Activated T-helper 1 cell treated with anti-CD3 and anti-CD28 coated beads, Interleukin-12 subunit alpha, Interleukin-12 subunit beta, Interleukin-2, Interleukin-4 antibody, amounts not matched to agents 30 ng/mL and 10 ng/mL and 1 ng/mL, durations not matched to agents 14 hours and 24 hours and 36 hours (primary cell): Measurements from ENCODE around the gene RUNX2. TPM values are rescaled to one million over a fixed set of nuclear protein-coding genes. Genes with fewer than 3 reads are reported as not detected.
A peak's percentile ranks its signal among the peaks of the same experiment; 100 is the strongest.

Experiments used
- DNase-seq: peaks from one replicate; pipeline ENCODE4 v3.0.0; 2021; ENCODE audit warnings: low spot score
- H3K27ac Mint-ChIP-seq: one replicate; pipeline ENCODE4 v1.8.0; 2021; ENCODE audit warnings: mild to moderate bottlenecking, mixed read lengths
- H3K27me3 Mint-ChIP-seq: one replicate; pipeline ENCODE4 v1.8.0; 2022; ENCODE audit warnings: mild to moderate bottlenecking, moderate library complexity, mixed read lengths; ENCODE audit not compliant: insufficient read depth
- H3K36me3 Mint-ChIP-seq: one replicate; pipeline ENCODE4 v1.8.0; 2021; ENCODE audit warnings: low read depth, mixed read lengths
- H3K4me1 Mint-ChIP-seq: one replicate; pipeline ENCODE4 v1.8.0; 2021; ENCODE audit warnings: low read depth, mixed read lengths
- H3K4me3 Mint-ChIP-seq: one replicate; pipeline ENCODE4 v1.8.0; 2021; ENCODE audit warnings: mild to moderate bottlenecking, moderate library complexity, mixed read lengths
- H3K9me3 Mint-ChIP-seq: one replicate; pipeline ENCODE4 v1.8.0; 2021; ENCODE audit warnings: mixed read lengths
- intact Hi-C: fragments of 100-400 bp; cut with micrococcal nuclease; formaldehyde crosslinking; loops from one replicate; pipeline ENCODE4 v1.15.1; 2024
- total RNA-seq: library from RNA; stranded (reverse); gene quantifications from 2 replicates; pipeline ENCODE4 v1.2.3, GENCODE V29; 2022

Gene RUNX2
- total RNA-seq, 1 donor from 2014 or later = 12.7 TPM

DNA sequence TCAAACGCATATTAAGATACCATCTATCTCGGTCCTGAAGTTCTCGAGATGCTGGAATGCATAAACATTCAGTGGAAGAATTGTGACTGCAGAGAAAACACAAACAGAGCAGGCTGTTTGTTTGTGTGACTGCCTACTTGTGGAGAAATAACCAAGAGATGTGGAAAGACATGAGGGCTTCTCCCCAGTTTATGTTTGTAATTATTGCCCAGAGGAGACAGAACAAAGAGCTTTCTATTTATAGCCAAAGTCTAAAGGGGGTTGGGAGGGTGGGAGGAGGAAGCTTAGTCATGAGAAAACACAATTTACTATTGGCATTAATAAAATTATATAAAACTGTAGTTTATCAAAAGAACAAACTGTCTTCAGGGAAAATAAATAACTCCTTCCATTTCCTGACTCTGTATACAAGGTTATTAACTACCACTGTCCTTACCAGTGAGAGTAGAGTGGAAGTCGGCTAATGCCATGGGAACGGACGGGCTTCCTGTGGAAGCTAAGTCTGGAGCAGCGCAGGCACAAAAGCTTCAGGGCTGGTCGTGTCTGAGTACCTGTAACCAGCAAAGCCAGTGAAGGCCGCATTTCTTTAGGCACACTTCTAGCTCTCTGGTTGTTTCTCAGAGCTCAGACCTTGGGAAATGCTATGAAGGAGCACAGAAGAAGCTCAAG lies 249.8 kb downstream of the RUNX2 start:
- no peak overlapping the region for H3K4me3 Mint-ChIP-seq
- H3K36me3 Mint-ChIP-seq = peaks cover 4% of the 10 kb centered on the region
- H3K27me3 Mint-ChIP-seq = peaks cover 2% of the 10 kb centered on the region
- H3K9me3 Mint-ChIP-seq = peaks cover 4% of the 10 kb centered on the region
- peaks cover 16% of the 10 kb centered on the region for H3K4me1 Mint-ChIP-seq
- no peak overlapping the region for H3K27ac Mint-ChIP-seq
- no peak for DNase-seq
- intact Hi-C loops = no loop called here

DNA sequence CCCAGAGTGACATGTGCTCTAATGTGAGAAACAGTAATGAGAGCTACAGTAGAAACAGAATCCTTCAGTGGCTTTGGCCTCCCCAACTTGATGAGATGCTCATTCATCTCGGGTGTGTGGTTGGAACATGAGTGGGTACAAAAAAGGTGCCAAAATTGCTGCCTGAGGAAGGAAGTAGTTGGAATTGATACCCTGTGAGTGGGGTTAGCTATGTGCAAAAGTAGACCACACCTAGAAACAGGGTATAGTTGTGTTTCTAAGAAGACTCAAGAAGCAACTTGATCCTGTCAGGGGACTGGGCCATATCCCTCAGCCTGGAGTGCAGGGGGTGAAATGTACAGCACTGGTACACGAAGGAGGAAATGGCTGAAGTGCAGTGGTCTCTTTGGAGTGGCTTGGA lies 256.0 kb downstream of the RUNX2 start:
- H3K9me3 Mint-ChIP-seq = peaks cover 8% of the 10 kb centered on the region
- H3K4me3 Mint-ChIP-seq = peak overlapping the region; percentile 27
- intact Hi-C loops = loop anchor here (1.0 to 10.0 kb wide), 5 partner anchors 25 to 431 kb away; partner anchors contain the start of gene CLIC5
- no peak for DNase-seq
- H3K27ac Mint-ChIP-seq = peak overlapping the region; percentile 84
- no peaks in the 10 kb centered on the region for H3K27me3 Mint-ChIP-seq
- peaks cover 52% of the 10 kb centered on the region for H3K4me1 Mint-ChIP-seq
- peaks cover 5% of the 10 kb centered on the region for H3K36me3 Mint-ChIP-seq

DNA sequence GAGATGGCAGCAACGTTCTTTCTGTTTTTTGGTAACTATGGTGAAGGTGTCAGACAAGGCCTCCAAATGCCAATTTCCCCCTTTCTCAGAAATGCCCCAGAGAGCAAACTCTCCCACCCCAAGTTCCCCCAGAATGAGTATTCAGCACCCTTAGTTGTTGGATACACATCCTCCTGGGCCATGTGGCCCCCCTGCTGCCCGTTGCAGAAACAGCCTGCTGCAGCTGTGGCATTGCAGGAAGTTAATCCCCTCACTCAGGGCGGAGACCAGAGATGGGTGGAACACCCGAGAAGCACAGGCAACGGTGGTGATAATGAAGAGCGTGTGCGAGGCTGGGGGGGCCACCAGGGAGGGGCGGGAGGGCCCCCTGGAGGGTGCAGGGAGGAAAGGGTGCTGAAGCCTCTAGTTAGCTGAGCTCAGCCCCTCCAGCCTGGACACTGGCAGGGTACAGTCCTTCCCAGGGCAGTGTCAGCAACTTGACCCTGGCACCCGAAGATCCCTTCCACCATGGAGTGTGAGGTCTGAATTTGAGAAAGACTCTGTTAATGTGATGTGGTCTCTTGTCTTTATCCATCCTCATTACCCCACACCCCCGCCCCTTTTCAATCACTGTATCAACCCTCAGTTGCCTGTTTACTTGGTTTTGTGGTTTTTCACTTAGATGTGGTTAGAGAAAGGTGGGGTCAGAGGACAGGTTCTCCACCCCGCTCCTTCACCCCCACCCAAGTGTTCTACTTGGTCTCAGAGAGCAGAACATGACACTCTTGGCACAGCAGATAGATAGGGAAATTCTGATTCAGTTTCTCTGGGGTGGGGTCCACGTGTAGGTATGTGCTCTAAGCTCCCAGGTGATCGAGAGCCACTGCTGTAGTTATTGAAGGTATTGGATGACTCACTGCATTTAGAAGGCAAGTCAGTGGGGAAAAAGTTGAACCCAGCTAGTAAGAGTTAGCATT lies 258.4 kb downstream of the RUNX2 start:
- intact Hi-C loops = loop anchor here (2.0 to 10.0 kb wide), 5 partner anchors 16 to 430 kb away; partner anchors contain the start of gene CLIC5
- peak overlapping the region; percentile 74 for H3K4me3 Mint-ChIP-seq
- H3K9me3 Mint-ChIP-seq = peaks cover 4% of the 10 kb centered on the region
- H3K4me1 Mint-ChIP-seq = peaks cover 76% of the 10 kb centered on the region
- H3K27me3 Mint-ChIP-seq = no peaks in the 10 kb centered on the region
- peak; percentile 64 for DNase-seq
- H3K36me3 Mint-ChIP-seq = peaks cover 3% of the 10 kb centered on the region
- peak overlapping the region; percentile 92 for H3K27ac Mint-ChIP-seq

DNA sequence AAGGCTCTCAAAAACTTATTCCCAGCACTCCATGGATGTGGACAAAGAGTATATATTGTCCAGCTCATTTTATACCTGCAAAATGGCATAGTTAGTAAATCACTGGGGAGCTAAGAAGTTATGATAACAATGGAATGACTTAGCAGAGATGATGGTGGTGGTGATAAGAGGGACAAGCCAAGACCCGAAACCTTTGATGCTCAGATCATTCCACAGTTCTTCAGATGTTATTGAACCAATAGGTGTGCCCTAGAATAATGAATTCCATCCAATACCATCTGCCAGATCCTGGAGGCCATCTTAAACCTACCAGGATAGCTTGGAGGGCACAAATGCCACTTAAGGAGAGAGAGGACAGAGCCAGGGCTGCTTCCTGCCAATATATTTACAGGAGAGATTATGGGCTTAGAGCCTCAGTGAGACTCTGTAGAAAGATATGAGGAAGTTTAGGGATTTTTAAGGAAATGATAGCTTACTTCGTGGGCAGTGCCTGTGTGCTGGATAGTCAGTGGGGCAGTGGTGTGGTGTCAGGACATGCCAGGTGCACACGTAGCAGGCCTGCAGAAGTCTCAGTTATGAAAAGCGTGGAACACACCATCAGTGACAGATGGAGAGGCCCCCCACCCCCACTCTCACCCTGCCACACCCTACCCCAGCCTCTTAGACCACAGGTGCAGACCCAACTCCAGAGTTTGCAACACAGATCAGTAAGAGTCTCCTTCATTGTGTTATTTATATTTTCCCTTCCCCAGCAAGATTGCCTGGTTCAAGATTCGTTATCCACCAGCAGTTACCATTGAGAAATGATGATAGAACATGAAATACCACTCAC lies 259.3 kb downstream of the RUNX2 start:
- H3K36me3 Mint-ChIP-seq = peaks cover 3% of the 10 kb centered on the region
- peak overlapping the region; percentile 28 for H3K4me3 Mint-ChIP-seq
- peaks cover 4% of the 10 kb centered on the region for H3K9me3 Mint-ChIP-seq
- peak overlapping the region; percentile 59 for H3K27ac Mint-ChIP-seq
- no peak for DNase-seq
- H3K4me1 Mint-ChIP-seq = peaks cover 84% of the 10 kb centered on the region
- intact Hi-C loops = loop anchor here (2.0 to 10.0 kb wide), 5 partner anchors 17 to 431 kb away; partner anchors contain the start of gene CLIC5
- no peaks in the 10 kb centered on the region for H3K27me3 Mint-ChIP-seq

DNA sequence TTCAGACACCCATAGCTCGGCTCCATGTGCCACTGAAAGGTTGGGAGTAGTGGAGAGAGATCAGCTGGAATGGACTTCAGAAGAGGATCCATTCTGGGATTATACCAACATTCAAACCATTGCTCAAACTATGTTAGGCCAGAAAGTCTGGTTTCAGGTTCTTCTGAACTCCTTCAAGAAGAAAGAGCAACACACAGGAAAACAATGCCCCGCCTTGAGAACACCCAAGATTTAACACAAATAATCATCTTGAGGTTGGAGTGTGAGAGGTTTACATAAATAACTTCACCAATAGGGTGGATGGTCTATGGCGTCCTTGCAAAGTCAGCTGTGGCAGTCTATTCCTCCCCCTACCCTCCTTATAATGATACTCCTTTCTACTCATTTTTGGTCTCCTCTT lies 261.2 kb downstream of the RUNX2 start:
- Mint-ChIP-seq H3K36me3 (peaks cover 3% of the 10 kb centered on the region), H3K9me3 (peaks cover 4% of the 10 kb centered on the region), H3K4me3 (peak overlapping the region; percentile 43)

DNA sequence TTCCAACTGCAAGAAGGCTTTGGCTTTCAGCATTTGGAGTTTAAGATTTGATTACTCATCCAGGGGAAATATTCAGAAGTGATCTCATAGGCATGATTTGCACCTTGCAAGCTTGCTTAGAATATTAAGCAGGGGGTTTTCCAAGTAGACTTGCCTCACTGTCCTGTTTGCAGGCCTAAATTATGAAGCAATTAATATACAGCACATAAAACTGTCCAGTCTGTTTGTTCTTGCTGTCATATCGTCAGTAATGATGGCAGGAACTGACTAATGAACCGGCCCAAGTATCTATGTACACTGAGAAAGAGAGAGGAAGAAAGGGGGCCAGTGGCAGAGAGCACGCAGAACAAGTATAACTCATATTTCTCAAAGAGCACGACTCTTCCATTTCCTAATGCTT lies 262.1 kb downstream of the RUNX2 start:
- Mint-ChIP-seq H3K36me3 (peaks cover 3% of the 10 kb centered on the region), H3K9me3 (peaks cover 4% of the 10 kb centered on the region), H3K4me1 (peaks cover 87% of the 10 kb centered on the region), H3K4me3 (no peak overlapping the region), H3K27ac (peak overlapping the region; percentile 74), H3K27me3 (no peaks in the 10 kb centered on the region)
- intact Hi-C loops = loop anchor here (2.0 to 5.0 kb wide), 3 partner anchors 29 to 212 kb away; no protein-coding TSS in a partner anchor
- no peak for DNase-seq

More for the DNA sequence above, 261.2 kb downstream of the RUNX2 start:
- peaks cover 88% of the 10 kb centered on the region for H3K4me1 Mint-ChIP-seq
- H3K27ac Mint-ChIP-seq = no peak overlapping the region
- no peaks in the 10 kb centered on the region for H3K27me3 Mint-ChIP-seq
- intact Hi-C loops = loop anchor here (5.0 to 10.0 kb wide), 2 partner anchors 152 to 425 kb away; partner anchors contain the start of gene CLIC5
- DNase-seq = no peak

DNA sequence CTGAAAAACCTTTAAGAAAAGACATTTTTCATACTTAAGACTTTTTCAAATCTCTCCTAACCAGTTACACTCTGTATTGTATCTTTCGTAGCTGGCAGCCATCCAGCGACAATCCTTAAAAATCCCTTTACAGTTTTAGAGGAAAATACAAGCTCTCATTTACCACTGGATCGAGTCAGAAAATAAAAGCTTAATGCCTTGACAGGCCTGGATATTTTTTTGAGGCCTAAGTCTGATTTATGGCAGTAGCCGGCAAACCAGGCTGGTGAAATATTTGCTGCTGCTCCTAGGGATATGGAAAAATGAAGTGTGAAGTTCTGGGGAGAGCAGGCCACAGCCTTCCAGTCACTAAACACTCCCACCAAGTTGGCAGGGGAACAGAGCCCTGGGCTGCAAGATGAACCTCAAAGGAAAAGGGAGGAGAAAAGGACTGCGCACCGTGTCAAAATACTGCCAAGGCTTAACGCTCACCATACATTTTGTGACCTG lies 262.6 kb downstream of the RUNX2 start:
- intact Hi-C loops = loop anchor here (2.0 to 5.0 kb wide), 3 partner anchors 30 to 212 kb away; no protein-coding TSS in a partner anchor
- H3K27me3 Mint-ChIP-seq = no peaks in the 10 kb centered on the region
- H3K27ac Mint-ChIP-seq = no peak overlapping the region
- DNase-seq = no peak
- peaks cover 4% of the 10 kb centered on the region for H3K9me3 Mint-ChIP-seq
- peaks cover 87% of the 10 kb centered on the region for H3K4me1 Mint-ChIP-seq
- peaks cover 3% of the 10 kb centered on the region for H3K36me3 Mint-ChIP-seq
- H3K4me3 Mint-ChIP-seq = no peak overlapping the region

DNA sequence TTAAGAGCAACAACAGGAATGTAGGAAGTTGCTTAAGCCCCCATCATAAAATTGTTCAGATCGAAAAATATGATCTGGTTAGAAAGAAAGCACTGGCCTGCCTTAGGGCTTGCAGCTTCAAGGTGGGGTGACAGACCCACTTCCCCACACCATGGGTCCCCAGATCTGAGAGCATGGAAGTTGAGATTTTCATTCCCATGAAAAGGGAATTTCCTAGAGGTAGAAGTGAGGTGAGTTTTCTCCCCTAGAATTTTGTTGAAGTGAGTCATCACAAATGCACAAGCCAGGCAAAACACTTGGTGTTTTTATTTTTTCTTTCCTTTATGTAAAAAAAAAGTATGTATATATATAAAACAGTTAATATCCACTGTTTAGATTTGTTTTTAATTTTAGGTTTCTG lies 263.2 kb downstream of the RUNX2 start:
- Mint-ChIP-seq H3K4me3 (no peak overlapping the region), H3K36me3 (peaks cover 3% of the 10 kb centered on the region), H3K27me3 (no peaks in the 10 kb centered on the region), H3K9me3 (peaks cover 4% of the 10 kb centered on the region), H3K4me1 (peaks cover 82% of the 10 kb centered on the region), H3K27ac (no peak overlapping the region)
- intact Hi-C loops = loop anchor here (2.0 to 5.0 kb wide), 3 partner anchors 31 to 211 kb away; no protein-coding TSS in a partner anchor
- DNase-seq = no peak

DNA sequence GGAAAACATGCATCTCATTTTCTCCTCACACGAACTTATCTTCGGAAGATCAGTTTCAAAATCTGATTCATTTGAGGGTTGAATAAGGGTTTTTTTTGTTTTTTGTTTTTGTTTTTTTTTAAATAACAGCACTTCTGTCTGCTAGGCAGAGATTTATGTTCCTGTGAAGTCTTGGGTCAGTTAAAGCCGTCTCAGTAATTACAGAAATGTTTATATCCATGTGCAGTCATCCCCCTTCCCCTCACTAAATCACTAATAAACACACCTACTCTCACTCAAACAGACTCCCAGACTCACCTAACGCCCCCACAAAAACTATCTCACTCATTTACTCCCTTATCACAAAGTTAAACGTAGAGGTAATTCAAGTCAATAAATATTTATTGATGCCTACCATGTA lies 263.8 kb downstream of the RUNX2 start:
- intact Hi-C loops = loop anchor here (2.0 to 5.0 kb wide), 3 partner anchors 31 to 210 kb away; no protein-coding TSS in a partner anchor
- Mint-ChIP-seq H3K27me3 (no peaks in the 10 kb centered on the region), H3K4me3 (no peak overlapping the region), H3K36me3 (peaks cover 3% of the 10 kb centered on the region), H3K9me3 (peaks cover 4% of the 10 kb centered on the region), H3K4me1 (peaks cover 76% of the 10 kb centered on the region), H3K27ac (peak overlapping the region; percentile 67)
- DNase-seq = no peak

DNA sequence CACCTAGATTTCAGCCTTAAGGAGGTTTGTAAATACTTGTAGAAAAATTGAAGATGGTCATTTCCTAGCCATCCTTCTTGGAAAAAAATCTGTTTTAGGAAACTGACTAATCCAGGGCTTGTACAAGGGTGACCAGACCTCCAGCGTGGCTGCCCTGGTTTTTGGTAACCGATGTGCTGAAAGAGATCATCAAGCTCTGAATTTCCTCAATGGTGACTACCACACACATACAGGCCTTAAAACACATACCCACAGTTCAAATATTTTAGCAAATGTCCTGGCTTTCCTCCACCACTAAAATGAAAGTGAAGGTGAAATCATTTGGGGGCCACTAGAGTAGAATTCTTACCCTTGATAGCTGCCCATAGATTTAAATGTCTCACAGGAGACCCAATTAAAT lies 264.9 kb downstream of the RUNX2 start:
- no peaks in the 10 kb centered on the region for H3K27me3 Mint-ChIP-seq
- no peak overlapping the region for H3K27ac Mint-ChIP-seq
- peaks cover 3% of the 10 kb centered on the region for H3K36me3 Mint-ChIP-seq
- DNase-seq = no peak
- peaks cover 2% of the 10 kb centered on the region for H3K9me3 Mint-ChIP-seq
- H3K4me3 Mint-ChIP-seq = no peak overlapping the region
- H3K4me1 Mint-ChIP-seq = peaks cover 65% of the 10 kb centered on the region
- intact Hi-C loops = loop anchor here (5.0 kb wide), 2 partner anchors 106 to 209 kb away; no protein-coding TSS in a partner anchor

DNA sequence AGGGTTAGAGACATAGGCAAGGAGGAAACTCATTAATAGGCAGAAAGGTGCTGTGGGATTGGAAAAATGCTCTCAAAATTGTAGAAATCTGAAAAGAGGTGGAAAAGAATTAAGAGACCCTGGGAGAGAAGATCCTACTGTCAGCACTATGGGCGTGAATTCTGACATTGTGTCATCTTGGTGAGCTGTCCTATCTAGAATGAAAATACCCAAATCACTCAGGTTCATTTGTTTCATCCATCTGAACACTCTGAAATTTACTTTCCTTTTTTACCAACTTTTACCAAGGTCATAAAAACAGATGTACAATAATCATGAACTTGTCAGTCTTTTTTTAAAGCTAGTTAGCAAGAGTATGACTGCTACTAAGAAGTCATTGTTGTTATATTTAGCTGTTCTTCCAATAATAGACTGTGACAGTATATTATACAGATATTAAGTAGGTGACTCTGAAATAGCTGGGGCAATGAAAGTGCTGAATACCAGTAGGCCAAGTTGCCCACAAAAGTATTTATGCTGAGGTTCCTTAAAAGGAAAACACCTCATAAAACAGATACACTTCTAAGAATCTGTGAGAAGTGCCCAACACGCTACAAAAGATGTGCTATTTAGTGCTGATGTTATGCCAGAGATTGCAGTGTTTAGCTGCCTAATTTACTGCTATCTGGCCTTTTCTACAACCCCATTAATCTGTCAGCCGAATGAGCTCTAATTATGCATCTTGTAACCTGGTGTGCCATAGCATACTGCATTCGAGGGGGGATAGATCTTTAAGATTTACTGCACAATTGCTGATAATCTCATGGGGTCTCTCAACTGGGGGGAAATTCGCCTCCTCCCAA lies 267.1 kb downstream of the RUNX2 start:
- no peak for DNase-seq
- H3K36me3 Mint-ChIP-seq = peaks cover 6% of the 10 kb centered on the region
- no peaks in the 10 kb centered on the region for H3K27me3 Mint-ChIP-seq
- no peak overlapping the region for H3K4me3 Mint-ChIP-seq
- H3K9me3 Mint-ChIP-seq = peaks cover 13% of the 10 kb centered on the region
- peak overlapping the region; percentile 17 for H3K27ac Mint-ChIP-seq
- H3K4me1 Mint-ChIP-seq = peaks cover 45% of the 10 kb centered on the region
- intact Hi-C loops = no loop called here
